Activated naive CD8-positive, alpha-beta T cell (primary cell): ENCODE results near the gene CIB2.

Source experiments
- H3K27ac Mint-ChIP-seq: one replicate; pipeline ENCODE4 v1.8.0; 2021; ENCODE audit warnings: mixed read lengths
- H3K27me3 Mint-ChIP-seq: one replicate; pipeline ENCODE4 v1.8.0; 2021; ENCODE audit warnings: mixed read lengths
- H3K36me3 Mint-ChIP-seq: one replicate; pipeline ENCODE4 v1.8.0; 2021; ENCODE audit warnings: mixed read lengths
- H3K4me1 Mint-ChIP-seq: one replicate; pipeline ENCODE4 v1.8.0; 2021; ENCODE audit warnings: low read depth, mixed read lengths
- H3K4me3 Mint-ChIP-seq: one replicate; pipeline ENCODE4 v1.8.0; 2021; ENCODE audit warnings: mild to moderate bottlenecking, mixed read lengths
- H3K9me3 Mint-ChIP-seq: one replicate; pipeline ENCODE4 v1.8.0; 2021; ENCODE audit warnings: low read depth, mixed read lengths

The CIB2 gene

GRCh38 chr15:78073046-78073787 is 58.0 kb downstream of the CIB2 start:
- Mint-ChIP-seq H3K27me3 (no peaks in the 10 kb centered on the region), H3K27ac (peak overlapping the region; percentile 94), H3K9me3 (no peaks in the 10 kb centered on the region), H3K4me1 (peaks cover 53% of the 10 kb centered on the region), H3K4me3 (peak overlapping the region; percentile 59), H3K36me3 (peaks cover 6% of the 10 kb centered on the region)

GRCh38 chr15:78072080-78072892 is 59.0 kb downstream of the CIB2 start:
- peak overlapping the region; percentile 59 for H3K4me3 Mint-ChIP-seq
- H3K9me3 Mint-ChIP-seq: no peaks in the 10 kb centered on the region
- peaks cover 6% of the 10 kb centered on the region for H3K36me3 Mint-ChIP-seq
- no peaks in the 10 kb centered on the region for H3K27me3 Mint-ChIP-seq
- peaks cover 48% of the 10 kb centered on the region for H3K4me1 Mint-ChIP-seq
- H3K27ac Mint-ChIP-seq: peak overlapping the region; percentile 94

- Mint-ChIP-seq H3K4me3 (no peak overlapping the region), H3K27ac (no peak overlapping the region), H3K9me3 (no peaks in the 10 kb centered on the region), H3K36me3 (peaks cover 6% of the 10 kb centered on the region), H3K27me3 (no peaks in the 10 kb centered on the region), H3K4me1 (peaks cover 46% of the 10 kb centered on the region)
These were observed 59.9 kb downstream of the CIB2 start for GRCh38 chr15:78071383-78071782.

- H3K4me1 Mint-ChIP-seq: peaks cover 35% of the 10 kb centered on the region
- H3K4me3 Mint-ChIP-seq: peak overlapping the region; percentile 77
- peaks cover 6% of the 10 kb centered on the region for H3K36me3 Mint-ChIP-seq
- H3K9me3 Mint-ChIP-seq: no peaks in the 10 kb centered on the region
- no peaks in the 10 kb centered on the region for H3K27me3 Mint-ChIP-seq
- H3K27ac Mint-ChIP-seq: no peak overlapping the region
These were observed 61.1 kb downstream of the CIB2 start for GRCh38 chr15:78070049-78070700.

- H3K4me3 Mint-ChIP-seq: peak overlapping the region; percentile 77
- H3K4me1 Mint-ChIP-seq: peaks cover 32% of the 10 kb centered on the region
- H3K27me3 Mint-ChIP-seq: no peaks in the 10 kb centered on the region
- no peak overlapping the region for H3K27ac Mint-ChIP-seq
- H3K9me3 Mint-ChIP-seq: no peaks in the 10 kb centered on the region
- peaks cover 4% of the 10 kb centered on the region for H3K36me3 Mint-ChIP-seq
These were observed 61.7 kb downstream of the CIB2 start for GRCh38 chr15:78069462-78070029.

- Mint-ChIP-seq H3K27ac (no peak overlapping the region), H3K9me3 (no peaks in the 10 kb centered on the region), H3K4me1 (peaks cover 27% of the 10 kb centered on the region), H3K36me3 (peaks cover 3% of the 10 kb centered on the region), H3K4me3 (peak overlapping the region; percentile 77), H3K27me3 (no peaks in the 10 kb centered on the region)
These were observed 62.2 kb downstream of the CIB2 start for GRCh38 chr15:78069052-78069414.

GRCh38 chr15:78067328-78068228 is 63.7 kb downstream of the CIB2 start:
- Mint-ChIP-seq H3K4me1 (peaks cover 26% of the 10 kb centered on the region), H3K9me3 (no peaks in the 10 kb centered on the region), H3K4me3 (peak overlapping the region; percentile 77)

GRCh38 chr15:78065973-78066946 is 65.0 kb downstream of the CIB2 start:
- peak overlapping the region; percentile 14 for H3K4me3 Mint-ChIP-seq
- peaks cover 21% of the 10 kb centered on the region for H3K4me1 Mint-ChIP-seq
- no peak overlapping the region for H3K27ac Mint-ChIP-seq
- no peaks in the 10 kb centered on the region for H3K27me3 Mint-ChIP-seq
- H3K36me3 Mint-ChIP-seq: no peaks in the 10 kb centered on the region
- H3K9me3 Mint-ChIP-seq: no peaks in the 10 kb centered on the region

More at GRCh38 chr15:78067328-78068228, 63.7 kb downstream of the CIB2 start:
- peaks cover 3% of the 10 kb centered on the region for H3K36me3 Mint-ChIP-seq
- H3K27ac Mint-ChIP-seq: no peak overlapping the region
- H3K27me3 Mint-ChIP-seq: no peaks in the 10 kb centered on the region

- no peak overlapping the region for H3K4me3 Mint-ChIP-seq
- no peaks in the 10 kb centered on the region for H3K9me3 Mint-ChIP-seq
- H3K27me3 Mint-ChIP-seq: no peaks in the 10 kb centered on the region
- H3K27ac Mint-ChIP-seq: no peak overlapping the region
- peaks cover 22% of the 10 kb centered on the region for H3K4me1 Mint-ChIP-seq
- H3K36me3 Mint-ChIP-seq: no peaks in the 10 kb centered on the region
These were observed 65.9 kb downstream of the CIB2 start for GRCh38 chr15:78065284-78065872.

- H3K36me3 Mint-ChIP-seq: no peaks in the 10 kb centered on the region
- H3K27me3 Mint-ChIP-seq: no peaks in the 10 kb centered on the region
- H3K27ac Mint-ChIP-seq: no peak overlapping the region
- H3K4me3 Mint-ChIP-seq: no peak overlapping the region
- H3K9me3 Mint-ChIP-seq: no peaks in the 10 kb centered on the region
- H3K4me1 Mint-ChIP-seq: peaks cover 30% of the 10 kb centered on the region
These were observed 66.7 kb downstream of the CIB2 start for GRCh38 chr15:78064544-78064943.

- no peaks in the 10 kb centered on the region for H3K36me3 Mint-ChIP-seq
- H3K4me3 Mint-ChIP-seq: no peak overlapping the region
- H3K27ac Mint-ChIP-seq: no peak overlapping the region
- H3K27me3 Mint-ChIP-seq: no peaks in the 10 kb centered on the region
- no peaks in the 10 kb centered on the region for H3K9me3 Mint-ChIP-seq
- peaks cover 36% of the 10 kb centered on the region for H3K4me1 Mint-ChIP-seq
These were observed 67.3 kb downstream of the CIB2 start for GRCh38 chr15:78063970-78064385.

GRCh38 chr15:78063217-78063616 is 68.0 kb downstream of the CIB2 start:
- H3K27me3 Mint-ChIP-seq: no peaks in the 10 kb centered on the region
- no peaks in the 10 kb centered on the region for H3K36me3 Mint-ChIP-seq
- no peaks in the 10 kb centered on the region for H3K9me3 Mint-ChIP-seq
- peaks cover 44% of the 10 kb centered on the region for H3K4me1 Mint-ChIP-seq
- no peak overlapping the region for H3K4me3 Mint-ChIP-seq
- no peak overlapping the region for H3K27ac Mint-ChIP-seq

- no peaks in the 10 kb centered on the region for H3K36me3 Mint-ChIP-seq
- H3K9me3 Mint-ChIP-seq: no peaks in the 10 kb centered on the region
- no peaks in the 10 kb centered on the region for H3K27me3 Mint-ChIP-seq
- H3K4me1 Mint-ChIP-seq: peaks cover 55% of the 10 kb centered on the region
- H3K4me3 Mint-ChIP-seq: peak overlapping the region; percentile 69
- peak overlapping the region; percentile 85 for H3K27ac Mint-ChIP-seq
These were observed 69.2 kb downstream of the CIB2 start for GRCh38 chr15:78061963-78062427.
